ENCODE results near the gene AGAP1.

The AGAP1 gene

GRCh38 chr2:235990344-235990743 is 496.5 kb downstream of the AGAP1 start:
- Histone ChIP-seq H3K27ac (ENCODE audit: low read length) (no peak overlapping the region), H3K4me3 (ENCODE audit: low read depth in 1 of 2, low read length in 2 of 2) (no peak overlapping the region), H3K9me3 (ENCODE audit: control insufficient read depth in 1 of 2, low read length in 2 of 2) (no peaks in the 10 kb centered on the region), H3K4me1 (ENCODE audit: control insufficient read depth in 1 of 2, insufficient read depth in 2 of 2, low read length in 2 of 2) (no peaks in the 10 kb centered on the region), H3K36me3 (ENCODE audit: control insufficient read depth in 1 of 2, insufficient read depth in 2 of 2, low read length in 2 of 2) (no peaks in the 10 kb centered on the region), H3K27me3 (ENCODE audit: low read depth, low read length) (no peaks in the 10 kb centered on the region)

GRCh38 chr2:235992024-235992423 is 498.2 kb downstream of the AGAP1 start:
- Histone ChIP-seq H3K4me1 (ENCODE audit: control insufficient read depth in 1 of 2, insufficient read depth in 2 of 2, low read length in 2 of 2) (no peaks in the 10 kb centered on the region), H3K9me3 (ENCODE audit: control insufficient read depth in 1 of 2, low read length in 2 of 2) (no peaks in the 10 kb centered on the region), H3K36me3 (ENCODE audit: control insufficient read depth in 1 of 2, insufficient read depth in 2 of 2, low read length in 2 of 2) (no peaks in the 10 kb centered on the region)

GRCh38 chr2:235996419-235996818 is 502.6 kb downstream of the AGAP1 start:
- Histone ChIP-seq H3K9me3 (ENCODE audit: control insufficient read depth in 1 of 2, low read length in 2 of 2) (no peaks in the 10 kb centered on the region), H3K4me1 (ENCODE audit: control insufficient read depth in 1 of 2, insufficient read depth in 2 of 2, low read length in 2 of 2) (no peaks in the 10 kb centered on the region), H3K36me3 (ENCODE audit: control insufficient read depth in 1 of 2, insufficient read depth in 2 of 2, low read length in 2 of 2) (no peaks in the 10 kb centered on the region), H3K27ac (ENCODE audit: low read length) (no peak overlapping the region), H3K27me3 (ENCODE audit: low read depth, low read length) (no peaks in the 10 kb centered on the region), H3K4me3 (ENCODE audit: low read depth in 1 of 2, low read length in 2 of 2) (no peak overlapping the region)

More at GRCh38 chr2:235992024-235992423, 498.2 kb downstream of the AGAP1 start:
- no peaks in the 10 kb centered on the region for H3K27me3 ChIP-seq (ENCODE audit: low read depth, low read length)
- H3K4me3 ChIP-seq (ENCODE audit: low read depth in 1 of 2, low read length in 2 of 2), result no peak overlapping the region
- no peak overlapping the region for H3K27ac ChIP-seq (ENCODE audit: low read length)

- Histone ChIP-seq H3K27me3 (ENCODE audit: low read depth, low read length) (no peaks in the 10 kb centered on the region), H3K9me3 (ENCODE audit: control insufficient read depth in 1 of 2, low read length in 2 of 2) (no peaks in the 10 kb centered on the region), H3K4me3 (ENCODE audit: low read depth in 1 of 2, low read length in 2 of 2) (no peak overlapping the region), H3K27ac (ENCODE audit: low read length) (no peak overlapping the region), H3K4me1 (ENCODE audit: control insufficient read depth in 1 of 2, insufficient read depth in 2 of 2, low read length in 2 of 2) (no peaks in the 10 kb centered on the region), H3K36me3 (ENCODE audit: control insufficient read depth in 1 of 2, insufficient read depth in 2 of 2, low read length in 2 of 2) (peaks cover 0 to 8% of the 10 kb centered on the region in 2 donors)
These were observed 505.2 kb downstream of the AGAP1 start for GRCh38 chr2:235999011-235999410.

DNA sequence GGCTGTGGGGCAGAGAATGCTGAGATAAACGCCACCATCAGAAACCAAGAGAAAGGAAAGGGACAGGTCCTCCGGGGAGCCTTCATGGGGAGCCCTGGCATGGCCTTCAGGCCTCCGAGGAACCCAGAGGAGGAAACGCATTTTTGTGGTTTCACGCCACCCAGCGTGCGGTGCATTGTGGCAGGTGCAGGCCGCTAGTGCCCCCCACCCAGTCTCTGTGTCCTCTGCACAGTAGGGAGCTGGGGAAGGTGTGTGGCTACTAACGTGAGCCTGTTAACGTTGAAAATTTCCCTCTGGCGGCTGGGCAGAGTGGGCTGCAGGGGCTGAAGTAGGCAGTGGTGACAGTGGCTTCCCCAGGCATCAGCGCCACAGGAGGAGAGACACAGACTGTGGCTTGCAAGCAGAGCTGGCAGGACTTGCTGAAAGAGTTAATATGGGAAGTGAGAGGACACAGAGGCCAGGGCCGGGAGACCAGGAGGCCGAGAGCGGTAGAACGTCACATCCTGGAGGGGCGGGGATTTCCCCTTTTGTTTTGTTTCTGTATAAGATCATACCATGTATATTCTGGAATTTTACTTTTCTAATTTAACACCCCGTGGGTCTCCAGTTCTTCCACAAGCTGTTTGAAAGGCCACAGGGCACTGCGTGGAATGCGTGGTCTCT is 507.5 kb downstream of the AGAP1 start:
- Histone ChIP-seq H3K9me3 (ENCODE audit: control insufficient read depth in 1 of 2, low read length in 2 of 2) (no peaks in the 10 kb centered on the region), H3K4me3 (ENCODE audit: low read depth in 1 of 2, low read length in 2 of 2) (no peak overlapping the region), H3K36me3 (ENCODE audit: control insufficient read depth in 1 of 2, insufficient read depth in 2 of 2, low read length in 2 of 2) (peaks cover 0 to 8% of the 10 kb centered on the region in 2 donors), H3K27ac (ENCODE audit: low read length) (no peak overlapping the region), H3K4me1 (ENCODE audit: control insufficient read depth in 1 of 2, insufficient read depth in 2 of 2, low read length in 2 of 2) (no peaks in the 10 kb centered on the region), H3K27me3 (ENCODE audit: low read depth, low read length) (no peaks in the 10 kb centered on the region)

- H3K4me1 ChIP-seq (ENCODE audit: control insufficient read depth in 1 of 2, insufficient read depth in 2 of 2, low read length in 2 of 2), result no peaks in the 10 kb centered on the region
- H3K36me3 ChIP-seq (ENCODE audit: control insufficient read depth in 1 of 2, insufficient read depth in 2 of 2, low read length in 2 of 2), result peaks cover 0 to 8% of the 10 kb centered on the region in 2 donors
- H3K9me3 ChIP-seq (ENCODE audit: control insufficient read depth in 1 of 2, low read length in 2 of 2), result no peaks in the 10 kb centered on the region
- no peaks in the 10 kb centered on the region for H3K27me3 ChIP-seq (ENCODE audit: low read depth, low read length)
- H3K27ac ChIP-seq (ENCODE audit: low read length), result no peak overlapping the region
- no peak overlapping the region for H3K4me3 ChIP-seq (ENCODE audit: low read depth in 1 of 2, low read length in 2 of 2)
These were observed 508.0 kb downstream of the AGAP1 start for GRCh38 chr2:236001854-236002253.

DNA sequence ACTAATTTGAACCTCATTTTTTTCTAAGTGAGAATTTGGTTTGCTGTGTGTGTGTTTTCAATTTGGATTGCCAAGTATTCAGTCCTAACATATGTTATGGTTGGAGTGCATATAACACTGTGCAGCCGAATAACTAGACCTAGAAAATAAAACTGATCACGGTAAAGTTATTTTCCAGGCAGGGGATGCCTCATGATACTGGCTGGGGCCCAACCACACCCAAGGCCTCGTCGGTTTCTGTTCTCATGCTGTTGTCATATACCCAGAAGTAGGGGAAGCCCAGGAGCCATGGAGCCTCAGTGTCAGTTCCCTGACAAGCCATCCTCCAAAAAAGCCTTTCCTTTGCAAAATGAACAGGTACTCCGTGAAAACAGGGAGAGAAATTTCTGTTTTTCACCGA is 514.2 kb downstream of the AGAP1 start:
- H3K27ac ChIP-seq (ENCODE audit: low read length), result no peak overlapping the region
- no peaks in the 10 kb centered on the region for H3K27me3 ChIP-seq (ENCODE audit: low read depth, low read length)
- no peaks in the 10 kb centered on the region for H3K4me1 ChIP-seq (ENCODE audit: control insufficient read depth in 1 of 2, insufficient read depth in 2 of 2, low read length in 2 of 2)
- no peaks in the 10 kb centered on the region for H3K9me3 ChIP-seq (ENCODE audit: control insufficient read depth in 1 of 2, low read length in 2 of 2)
- H3K4me3 ChIP-seq (ENCODE audit: low read depth in 1 of 2, low read length in 2 of 2), result no peak overlapping the region
- H3K36me3 ChIP-seq (ENCODE audit: control insufficient read depth in 1 of 2, insufficient read depth in 2 of 2, low read length in 2 of 2), result no peaks in the 10 kb centered on the region

- Histone ChIP-seq H3K36me3 (ENCODE audit: control insufficient read depth in 1 of 2, insufficient read depth in 2 of 2, low read length in 2 of 2) (no peaks in the 10 kb centered on the region), H3K4me1 (ENCODE audit: control insufficient read depth in 1 of 2, insufficient read depth in 2 of 2, low read length in 2 of 2) (no peaks in the 10 kb centered on the region), H3K9me3 (ENCODE audit: control insufficient read depth in 1 of 2, low read length in 2 of 2) (no peaks in the 10 kb centered on the region), H3K27ac (ENCODE audit: low read length) (no peak overlapping the region), H3K4me3 (ENCODE audit: low read depth in 1 of 2, low read length in 2 of 2) (no peak overlapping the region), H3K27me3 (ENCODE audit: low read depth, low read length) (no peaks in the 10 kb centered on the region)
These were observed 515.0 kb downstream of the AGAP1 start for GRCh38 chr2:236008857-236009256.

DNA sequence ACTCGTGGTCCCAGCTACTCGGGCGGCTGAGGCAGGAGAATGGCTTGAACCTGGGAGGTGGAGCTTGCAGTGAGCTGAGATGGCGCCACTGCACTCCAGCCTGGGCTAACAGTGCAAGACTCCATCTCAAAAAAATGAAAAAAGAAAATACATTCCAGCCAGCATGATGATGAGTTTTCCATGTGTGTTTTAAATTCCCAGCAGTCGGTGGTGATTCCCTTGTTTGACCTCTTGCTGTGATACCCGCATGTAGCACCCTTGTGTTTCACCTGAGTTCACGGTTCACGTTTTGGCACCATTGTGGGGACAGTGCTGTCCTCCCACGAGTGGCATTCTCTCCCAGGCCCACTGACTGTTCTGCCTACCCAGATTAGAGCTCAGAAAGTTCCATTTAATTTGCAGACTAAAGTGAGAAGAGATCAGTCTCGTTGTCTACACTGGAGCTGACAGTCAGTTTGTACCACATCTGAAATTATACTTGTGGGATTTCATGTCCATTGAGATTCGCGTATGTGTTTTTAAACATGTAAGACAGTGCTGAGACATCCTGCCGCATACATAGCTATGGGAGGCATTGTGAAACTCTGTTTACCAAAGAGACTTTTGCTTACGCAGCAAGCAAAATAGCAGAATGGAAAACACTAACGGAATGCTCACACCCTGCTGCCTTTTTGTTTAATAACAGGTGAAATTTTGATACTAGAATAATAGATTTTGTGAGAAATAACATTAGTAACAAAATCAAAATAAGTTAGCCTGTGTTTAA is 517.3 kb downstream of the AGAP1 start:
- no peak overlapping the region for H3K27ac ChIP-seq (ENCODE audit: low read length)
- no peaks in the 10 kb centered on the region for H3K27me3 ChIP-seq (ENCODE audit: low read depth, low read length)
- H3K36me3 ChIP-seq (ENCODE audit: control insufficient read depth in 1 of 2, insufficient read depth in 2 of 2, low read length in 2 of 2), result no peaks in the 10 kb centered on the region
- H3K4me3 ChIP-seq (ENCODE audit: low read depth in 1 of 2, low read length in 2 of 2), result no peak overlapping the region
- no peaks in the 10 kb centered on the region for H3K9me3 ChIP-seq (ENCODE audit: control insufficient read depth in 1 of 2, low read length in 2 of 2)
- no peaks in the 10 kb centered on the region for H3K4me1 ChIP-seq (ENCODE audit: control insufficient read depth in 1 of 2, insufficient read depth in 2 of 2, low read length in 2 of 2)

GRCh38 chr2:236012155-236012554 is 518.3 kb downstream of the AGAP1 start:
- Histone ChIP-seq H3K4me3 (ENCODE audit: low read depth in 1 of 2, low read length in 2 of 2) (no peak overlapping the region), H3K27me3 (ENCODE audit: low read depth, low read length) (no peaks in the 10 kb centered on the region), H3K27ac (ENCODE audit: low read length) (no peak overlapping the region), H3K4me1 (ENCODE audit: control insufficient read depth in 1 of 2, insufficient read depth in 2 of 2, low read length in 2 of 2) (no peaks in the 10 kb centered on the region), H3K9me3 (ENCODE audit: control insufficient read depth in 1 of 2, low read length in 2 of 2) (no peaks in the 10 kb centered on the region), H3K36me3 (ENCODE audit: control insufficient read depth in 1 of 2, insufficient read depth in 2 of 2, low read length in 2 of 2) (no peaks in the 10 kb centered on the region)

GRCh38 chr2:236014408-236015131 is 520.7 kb downstream of the AGAP1 start:
- no peaks in the 10 kb centered on the region for H3K9me3 ChIP-seq (ENCODE audit: control insufficient read depth in 1 of 2, low read length in 2 of 2)
- no peaks in the 10 kb centered on the region for H3K4me1 ChIP-seq (ENCODE audit: control insufficient read depth in 1 of 2, insufficient read depth in 2 of 2, low read length in 2 of 2)
- H3K27me3 ChIP-seq (ENCODE audit: low read depth, low read length), result no peaks in the 10 kb centered on the region
- H3K4me3 ChIP-seq (ENCODE audit: low read depth in 1 of 2, low read length in 2 of 2), result no peak overlapping the region
- no peak overlapping the region for H3K27ac ChIP-seq (ENCODE audit: low read length)
- H3K36me3 ChIP-seq (ENCODE audit: control insufficient read depth in 1 of 2, insufficient read depth in 2 of 2, low read length in 2 of 2), result peaks cover 0 to 6% of the 10 kb centered on the region in 2 donors

All from muscle layer of duodenum (tissue), 2 donors.